Activated naive CD4-positive, alpha-beta T cell treated with Interleukin-2 at 50 U/mL for 16 hours (primary cell): ENCODE results near the gene SPATA6L.

Experiments used
- DNase-seq: peaks from one replicate; pipeline ENCODE4 v3.0.0-alpha.2; 2020

SPATA6L gene

DNA sequence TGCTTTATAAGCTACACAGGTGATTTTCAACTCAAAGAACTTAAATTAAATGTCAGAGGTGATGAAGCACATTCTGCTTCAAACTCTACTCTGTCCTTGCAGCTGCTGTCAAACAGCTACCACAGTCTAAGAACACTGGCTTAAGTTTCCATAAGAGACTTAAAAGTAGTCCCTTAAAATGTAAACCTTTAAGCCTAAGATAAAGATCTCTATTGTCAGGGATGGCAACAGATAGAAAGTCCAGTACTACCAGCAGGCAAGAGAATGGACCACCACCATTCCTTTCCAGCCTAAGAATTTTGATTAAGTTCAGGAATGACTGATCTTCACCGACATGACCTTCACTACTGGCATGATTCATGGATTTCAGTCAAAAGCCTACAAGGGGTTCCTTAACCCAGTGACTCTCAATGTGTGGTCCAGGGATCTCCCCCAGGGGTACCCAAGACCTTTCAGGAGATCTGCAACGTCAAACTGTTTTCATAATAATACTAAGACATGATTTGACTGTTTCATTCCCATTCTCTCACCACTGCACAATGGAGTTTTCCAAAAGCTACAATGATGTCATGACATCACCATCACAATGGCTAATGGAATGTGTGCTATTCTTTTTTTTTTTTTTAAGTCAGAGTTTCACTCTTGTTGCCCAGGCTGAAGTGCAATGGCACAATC, 45.3 kb downstream of the SPATA6L start:
- no peak for DNase-seq

DNA sequence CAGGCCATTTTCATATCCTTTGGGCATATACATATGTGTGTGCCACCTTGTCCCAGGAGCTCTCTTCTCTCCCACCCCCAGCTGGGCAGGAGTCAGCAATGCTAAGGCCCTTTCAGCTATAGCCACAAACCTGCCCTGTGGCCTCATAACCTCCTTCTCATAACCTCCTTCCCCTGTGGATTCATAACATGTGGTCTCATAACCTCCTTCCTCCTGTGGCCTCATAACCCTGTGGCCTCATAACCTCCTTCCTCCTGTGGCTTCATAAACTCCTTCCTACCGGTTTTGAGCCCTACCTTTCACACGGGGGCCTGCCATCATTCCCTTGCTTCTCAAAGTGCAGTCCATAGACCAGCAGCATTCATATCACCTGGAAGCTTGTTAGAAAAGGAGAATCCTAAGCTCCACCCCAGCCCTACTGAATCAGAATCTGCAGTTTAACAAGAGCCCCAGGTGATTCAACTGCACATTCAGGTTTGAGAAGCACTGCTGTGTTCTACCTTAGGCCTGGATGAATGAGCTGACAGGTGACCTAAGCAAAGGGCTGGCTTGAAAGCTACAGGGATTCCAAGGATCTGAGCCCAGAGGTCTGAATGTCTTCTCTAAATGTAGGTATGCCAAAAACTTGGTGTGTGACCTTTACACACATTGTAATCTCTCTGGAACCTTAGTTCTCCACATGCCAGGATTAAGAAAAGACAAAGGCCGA, 46.1 kb downstream of the SPATA6L start:
- no peak for DNase-seq

DNA sequence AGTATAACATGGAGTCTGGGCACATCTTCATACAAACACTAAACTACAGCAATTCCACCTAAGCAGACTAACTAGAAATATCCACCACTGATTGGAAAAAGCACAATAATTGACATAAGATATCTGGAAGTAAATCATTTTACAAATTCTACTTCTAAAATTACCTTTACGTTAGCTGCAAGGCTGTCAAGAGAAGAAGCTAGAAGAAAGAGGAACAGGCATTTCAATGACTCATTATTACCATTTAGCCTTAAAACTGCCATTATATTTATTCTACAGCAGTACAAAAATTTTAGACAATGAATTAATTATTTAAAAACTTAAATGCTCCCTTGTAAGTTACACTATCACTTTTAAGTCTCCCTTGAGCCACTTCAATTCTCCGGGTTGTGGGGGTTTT, 47.6 kb downstream of the SPATA6L start:
- no peak for DNase-seq

DNA sequence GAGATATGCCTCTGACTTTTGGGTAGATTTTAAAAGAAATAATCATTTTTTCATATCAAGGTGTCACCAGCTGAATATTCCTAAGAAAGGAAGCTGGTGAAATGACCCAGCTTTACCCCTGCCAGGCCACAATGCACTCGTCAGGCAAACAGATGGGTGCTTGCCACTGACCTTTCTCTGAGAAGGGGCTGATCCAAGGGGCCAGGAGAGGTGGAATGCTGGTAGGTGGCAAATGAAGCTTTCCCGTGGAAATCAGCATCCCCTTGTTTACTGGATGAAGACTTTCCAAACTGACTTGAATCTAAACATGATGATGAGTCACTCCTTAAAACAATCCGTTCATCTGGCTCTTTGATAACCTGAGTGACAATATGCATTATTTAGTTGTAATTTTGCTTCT, 48.5 kb downstream of the SPATA6L start:
- no peak for DNase-seq

DNA sequence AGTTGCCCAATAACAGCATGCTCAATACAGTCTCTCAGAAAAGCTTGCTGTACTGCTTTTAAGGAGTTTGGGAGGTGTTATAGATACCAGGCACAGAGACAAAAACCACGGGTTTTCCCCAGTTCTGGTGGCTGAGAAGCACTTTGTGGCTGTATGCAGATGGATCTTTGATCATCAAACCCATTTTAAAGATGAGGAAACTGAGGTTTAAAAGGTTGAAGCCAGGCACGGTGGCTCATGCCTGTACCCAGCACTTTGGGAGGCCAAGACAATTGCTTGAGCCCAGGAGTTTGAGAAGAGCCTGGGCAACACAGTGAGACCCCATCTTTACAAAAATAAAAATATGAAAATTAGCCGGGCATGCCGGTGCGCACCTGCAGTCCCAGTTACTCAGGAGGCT, 50.5 kb downstream of the SPATA6L start:
- no peak for DNase-seq

DNA sequence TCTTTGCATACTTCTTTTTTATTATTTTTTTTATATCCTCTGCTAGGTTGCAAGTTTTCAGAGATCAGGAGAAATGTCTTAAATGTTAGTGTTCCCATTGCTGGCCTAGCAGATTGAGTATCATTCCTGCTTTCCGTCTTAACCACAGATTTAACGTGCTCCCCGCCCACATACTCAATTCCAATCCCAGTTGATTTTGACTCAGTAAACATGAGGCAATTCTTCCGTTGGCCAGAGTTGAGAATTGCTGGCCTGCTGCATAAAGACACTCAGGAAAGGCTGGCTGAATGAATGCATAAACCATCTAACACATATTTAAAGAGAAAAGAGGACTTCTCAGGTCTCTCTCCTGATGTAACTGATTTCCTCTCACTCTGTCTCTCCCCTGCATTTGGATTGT, 51.0 kb downstream of the SPATA6L start:
- no peak for DNase-seq

DNA sequence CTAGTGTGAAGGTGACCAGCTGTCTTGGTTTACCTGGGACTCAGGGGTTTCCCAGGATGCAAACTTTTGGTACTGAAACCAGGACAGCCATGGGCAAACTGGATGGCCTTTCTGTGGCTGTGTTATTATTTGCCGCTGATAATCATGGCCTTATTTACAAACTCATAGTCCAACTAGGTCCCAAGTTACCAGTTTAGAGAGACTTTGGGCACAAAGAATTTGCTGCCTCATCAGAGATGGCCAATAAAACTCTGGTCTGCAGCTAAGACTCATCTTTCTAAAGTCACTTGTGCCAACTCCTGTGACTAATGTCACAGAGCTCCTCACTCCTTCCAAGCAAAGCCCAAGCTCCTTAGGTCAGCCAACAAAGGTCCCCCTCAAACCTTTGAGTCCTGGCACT, 51.7 kb downstream of the SPATA6L start:
- DNase-seq = no peak

DNA sequence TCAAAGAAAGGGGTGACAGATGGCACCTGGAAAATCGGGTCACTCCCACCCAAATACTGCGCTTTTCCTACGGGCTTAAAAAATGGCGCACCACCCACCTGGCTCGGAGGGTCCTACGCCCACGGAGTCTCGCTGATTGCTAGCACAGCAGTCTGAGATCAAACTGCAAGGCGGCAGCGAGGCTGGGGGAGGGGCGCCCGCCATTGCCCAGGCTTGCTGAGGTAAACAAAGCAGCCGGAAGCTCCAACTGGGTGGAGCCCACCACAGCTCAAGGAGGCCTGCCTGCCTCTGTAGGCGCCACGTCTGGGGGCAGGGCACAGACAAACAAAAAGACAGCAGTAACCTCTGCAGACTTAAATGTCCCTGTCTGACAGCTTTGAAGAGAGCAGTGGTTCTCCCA, 60.2 kb downstream of the SPATA6L start:
- peak; percentile 19 for DNase-seq

DNA sequence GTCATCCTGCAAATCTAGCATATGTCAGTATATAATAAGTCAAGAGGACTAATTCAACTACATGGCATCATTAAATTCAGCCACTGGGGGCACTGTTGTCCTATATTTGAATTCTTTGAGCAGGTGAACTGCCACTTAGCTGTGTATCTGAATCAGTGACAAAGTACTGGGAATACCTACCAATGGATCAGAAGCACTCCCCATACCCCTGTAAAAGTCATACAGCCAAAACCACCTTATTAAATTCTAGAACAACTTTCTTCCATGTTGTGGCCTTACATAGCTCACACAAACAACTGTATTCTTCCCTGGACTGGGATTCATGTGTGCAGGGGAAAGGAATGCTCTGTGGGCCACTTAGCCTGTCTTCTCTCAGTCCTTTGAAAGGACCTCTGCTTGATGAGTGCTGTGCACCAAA, 61.6 kb downstream of the SPATA6L start:
- peak; percentile 52 for DNase-seq

DNA sequence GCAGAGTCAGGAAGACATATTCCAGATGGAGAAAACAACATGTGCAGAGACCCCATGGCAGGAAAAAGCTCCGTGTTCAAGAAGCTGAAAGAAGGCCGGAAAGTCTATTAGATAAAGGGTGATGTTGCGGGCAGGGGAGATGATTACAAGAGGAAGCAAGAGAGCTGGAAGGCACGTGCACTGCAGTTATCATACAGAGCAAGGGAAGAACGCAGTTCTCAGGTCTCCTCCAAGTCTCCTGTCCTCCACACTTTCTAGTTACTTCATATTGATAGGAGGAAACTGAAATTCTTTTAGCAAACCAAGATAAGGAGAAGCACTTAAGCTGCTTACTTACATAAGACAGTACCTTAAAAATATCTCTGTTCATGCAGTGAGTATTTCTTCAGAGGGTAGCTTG, 62.5 kb downstream of the SPATA6L start:
- no peak for DNase-seq

DNA sequence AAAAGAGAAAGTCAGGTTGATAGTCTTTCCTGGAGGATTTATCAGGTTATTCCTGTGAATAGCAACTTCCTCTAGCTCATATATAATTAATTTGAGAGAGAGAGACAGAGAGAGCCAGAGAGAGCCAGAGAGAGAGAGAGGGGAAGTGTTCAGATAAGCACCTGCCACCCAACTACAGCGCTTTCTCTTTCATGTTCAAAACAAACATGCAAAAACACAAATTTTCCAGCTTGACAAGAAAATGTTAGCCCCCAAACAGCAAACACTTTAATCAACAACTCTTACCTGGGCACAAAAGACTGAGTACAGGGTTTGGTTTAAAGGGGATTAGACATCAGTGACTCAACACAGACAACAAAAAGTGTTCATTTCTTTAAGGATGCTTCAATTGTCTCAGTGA, 65.9 kb downstream of the SPATA6L start:
- DNase-seq = no peak

DNA sequence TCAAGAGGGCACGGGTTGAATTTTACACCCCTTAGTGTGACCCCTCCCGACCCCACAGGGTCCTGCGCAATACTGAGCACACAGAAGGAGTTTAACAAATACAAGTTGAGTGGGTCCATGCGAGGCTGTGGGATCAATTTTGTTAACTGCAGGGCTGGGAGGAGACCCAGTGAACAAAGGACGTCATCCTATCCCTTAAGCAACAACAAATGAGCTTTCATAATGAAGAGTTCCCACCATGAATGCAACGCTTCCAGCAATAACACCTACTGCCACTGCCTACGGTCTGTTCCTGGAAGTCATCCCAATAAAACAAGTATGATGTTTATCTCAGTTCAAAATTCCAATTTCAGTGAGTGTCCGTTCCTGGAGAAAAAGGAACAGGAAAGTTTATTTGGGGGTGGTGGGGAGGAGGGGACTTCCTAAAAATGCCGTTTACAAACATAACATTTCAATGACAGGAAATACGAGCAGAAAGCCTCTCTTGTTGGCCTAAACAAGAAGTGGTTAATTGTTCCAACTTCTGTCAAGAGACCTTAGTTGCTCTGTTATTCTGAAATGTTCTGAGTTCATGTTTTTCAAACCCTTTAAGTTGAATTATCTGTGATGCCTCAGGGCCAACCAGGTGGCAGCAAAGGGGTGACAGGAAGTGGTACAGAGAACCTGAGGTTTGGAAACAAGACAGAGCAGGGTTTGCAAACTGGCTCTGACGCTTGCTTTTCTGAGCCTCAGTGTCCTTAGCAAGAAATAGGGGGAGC, 69.9 kb downstream of the SPATA6L start:
- DNase-seq = peak; percentile 31

DNA sequence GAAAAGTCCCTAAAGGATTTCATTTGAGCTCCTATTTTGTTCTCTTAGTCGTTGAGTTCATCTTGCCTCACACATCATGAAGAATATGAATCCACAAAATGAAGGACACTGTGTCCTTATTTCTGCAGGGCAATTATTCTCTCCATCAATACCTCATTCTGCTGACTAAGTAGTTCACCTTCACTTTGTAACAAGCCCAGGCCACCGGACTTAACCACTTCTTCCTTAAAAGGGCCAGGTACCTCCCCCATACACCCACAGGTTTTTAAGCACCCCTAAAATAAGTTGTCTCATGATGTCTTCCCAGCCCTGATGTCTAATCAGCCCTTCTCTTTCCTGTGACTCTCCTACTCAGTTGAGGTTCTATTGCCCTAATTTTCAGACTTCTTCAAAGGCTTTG, 71.3 kb downstream of the SPATA6L start:
- no peak for DNase-seq

DNA sequence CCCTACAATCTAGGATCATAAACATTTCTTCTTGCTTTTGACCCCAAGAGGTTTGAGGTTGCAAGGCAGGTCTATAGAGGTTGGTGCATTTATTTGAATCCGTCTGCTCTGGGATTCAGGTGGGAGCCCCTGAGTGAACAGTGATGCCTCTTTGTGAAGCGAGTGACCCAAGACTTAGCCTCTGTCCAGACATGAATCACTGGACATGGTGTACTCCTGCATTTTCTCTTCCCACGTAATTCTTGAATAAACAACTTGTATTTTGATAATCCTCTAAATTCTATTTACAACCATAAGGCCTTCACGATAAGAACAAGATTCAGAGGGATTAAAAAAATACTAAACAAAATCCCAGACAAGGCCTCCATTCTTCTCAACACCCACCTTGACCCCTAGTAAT, 71.7 kb downstream of the SPATA6L start:
- DNase-seq = no peak

DNA sequence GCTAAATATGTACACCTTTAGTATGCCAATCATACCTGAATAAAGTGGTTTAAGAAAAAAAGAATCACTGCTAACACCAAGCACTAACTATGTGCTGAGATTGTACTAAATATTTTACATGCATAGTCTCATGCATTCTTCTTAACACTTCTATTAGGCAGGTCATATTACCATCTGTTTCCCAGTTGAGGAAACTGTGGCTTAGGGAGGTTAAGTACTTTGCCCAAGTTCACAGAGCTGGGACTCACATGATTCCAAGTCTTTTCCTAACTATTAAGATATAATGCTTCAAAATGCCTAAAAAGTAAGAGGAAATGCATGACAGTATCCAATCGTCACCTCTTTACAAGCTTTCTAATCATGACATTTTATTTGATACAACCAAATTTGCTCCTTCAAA, 73.4 kb downstream of the SPATA6L start:
- DNase-seq = no peak

DNA sequence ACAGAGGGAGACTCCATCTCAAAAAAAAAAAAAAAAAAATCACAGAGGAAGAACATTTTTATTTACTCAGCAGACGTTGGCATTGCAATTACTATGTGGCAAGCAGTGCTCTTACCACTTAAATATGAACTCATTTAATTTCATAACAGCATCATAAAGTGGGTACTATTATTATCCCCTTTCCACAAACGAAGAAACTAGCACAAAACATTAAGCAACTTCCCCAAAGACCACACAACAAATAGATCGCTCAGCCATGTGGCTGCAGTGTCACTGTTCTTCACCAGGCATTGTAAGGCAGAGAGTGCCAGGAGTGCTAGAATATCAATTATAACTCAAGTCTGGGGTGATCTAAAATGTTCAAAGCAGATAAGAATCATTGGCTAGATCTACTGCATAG, 74.0 kb downstream of the SPATA6L start:
- no peak for DNase-seq

DNA sequence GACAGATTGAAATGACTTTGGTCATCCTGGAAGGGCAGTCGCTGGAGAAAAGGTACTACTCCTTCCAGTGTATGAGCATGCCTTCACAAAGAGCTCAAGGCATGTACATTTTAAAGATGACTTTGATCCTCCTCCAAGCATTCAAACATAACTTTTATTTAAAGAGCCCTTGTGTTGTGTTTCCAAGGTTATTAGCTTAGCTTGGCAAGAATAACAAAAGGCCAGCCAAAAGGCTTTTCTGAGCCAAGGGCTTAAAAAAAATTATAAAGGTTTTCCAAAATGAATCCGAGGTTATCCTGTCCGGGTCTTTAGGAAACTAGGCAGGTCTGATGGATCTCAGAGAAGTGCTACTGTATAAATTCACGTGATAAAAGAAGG, 75.2 kb downstream of the SPATA6L start:
- DNase-seq = no peak

DNA sequence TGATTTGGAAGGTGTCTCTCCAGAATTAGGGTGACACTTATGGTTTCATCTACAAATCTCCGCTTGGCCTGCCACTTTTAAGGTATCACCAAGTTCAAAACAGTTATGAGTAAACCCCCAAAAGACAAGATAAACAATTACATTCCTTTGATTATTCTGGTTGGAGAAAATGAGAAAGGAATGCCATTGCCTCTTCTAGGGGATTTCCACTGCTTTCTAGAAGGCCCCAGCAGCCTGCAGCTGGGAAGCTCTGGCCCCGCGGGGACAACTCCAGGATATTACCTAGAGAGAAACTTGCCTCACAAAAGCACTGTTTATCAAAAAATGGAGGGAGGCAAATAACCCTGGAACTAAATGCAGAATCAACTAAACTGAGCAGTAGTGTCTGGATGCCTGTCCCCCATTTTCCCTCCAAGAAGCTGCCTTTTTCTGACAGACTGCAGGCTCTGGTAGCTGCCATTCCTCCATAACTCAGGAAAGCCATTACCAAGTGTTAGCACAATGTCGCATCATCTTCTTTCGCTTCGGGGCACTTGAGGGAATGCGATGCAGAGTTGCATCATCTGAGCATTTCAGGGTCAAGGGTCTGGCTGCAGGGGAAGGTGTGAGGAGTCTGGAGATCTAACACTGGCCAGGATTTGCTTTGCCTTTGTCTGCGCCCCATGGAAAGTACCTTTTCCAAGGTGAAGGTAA, 75.7 kb downstream of the SPATA6L start:
- no peak for DNase-seq

DNA sequence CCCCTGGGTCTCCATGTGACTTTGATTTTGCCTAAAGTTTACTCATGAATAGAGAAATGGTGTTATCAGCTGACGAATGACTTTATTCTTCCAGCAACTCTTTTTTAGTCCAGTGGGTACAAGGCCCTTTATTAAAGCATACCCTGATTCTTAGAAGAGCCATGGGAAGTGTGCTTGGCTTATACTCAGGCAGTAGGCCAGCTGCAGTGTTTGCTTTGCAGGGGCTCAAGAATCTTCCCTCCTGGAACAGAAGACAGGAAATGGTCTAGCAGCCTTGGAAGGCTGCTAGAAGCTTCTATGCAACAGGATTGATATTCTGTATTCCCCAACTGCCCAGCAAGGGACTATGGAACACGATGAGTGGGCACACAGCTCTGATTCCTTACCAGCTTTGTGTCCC, 77.6 kb downstream of the SPATA6L start:
- no peak for DNase-seq

DNA sequence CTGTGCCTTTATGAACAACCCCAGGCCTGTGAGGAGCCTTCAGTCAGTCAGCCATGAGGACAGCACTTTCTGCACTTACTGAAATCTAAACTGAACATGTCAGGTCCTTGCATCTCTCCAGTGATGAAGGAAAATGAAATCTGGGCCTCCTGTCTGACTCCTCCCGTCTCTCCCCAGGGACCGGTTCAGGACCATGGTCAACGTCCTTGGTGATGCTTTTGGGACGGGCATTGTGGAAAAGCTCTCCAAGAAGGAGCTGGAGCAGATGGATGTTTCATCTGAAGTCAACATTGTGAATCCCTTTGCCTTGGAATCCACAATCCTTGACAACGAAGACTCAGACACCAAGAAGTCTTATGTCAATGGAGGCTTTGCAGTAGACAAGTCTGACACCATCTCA, 81.1 kb downstream of the SPATA6L start:
- no peak for DNase-seq

DNA sequence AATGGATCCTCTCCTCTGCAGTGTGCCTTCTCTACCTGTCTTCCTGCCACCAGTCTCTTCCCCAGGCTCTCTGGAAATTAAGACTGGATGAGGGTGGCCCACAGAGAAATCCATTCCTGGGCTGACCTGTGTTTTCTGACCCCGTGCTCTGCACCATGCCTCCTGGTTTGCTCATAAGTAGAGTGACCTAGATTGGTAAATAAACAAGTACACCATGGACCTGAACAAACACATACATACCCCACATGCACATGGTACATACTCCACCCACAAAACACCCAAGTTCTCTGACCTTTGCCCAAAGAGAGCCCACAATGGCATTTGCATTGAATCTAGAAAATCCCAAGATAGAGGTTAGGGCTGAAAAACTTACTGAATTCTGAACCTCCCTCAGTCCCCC, 81.6 kb downstream of the SPATA6L start:
- no peak for DNase-seq

DNA sequence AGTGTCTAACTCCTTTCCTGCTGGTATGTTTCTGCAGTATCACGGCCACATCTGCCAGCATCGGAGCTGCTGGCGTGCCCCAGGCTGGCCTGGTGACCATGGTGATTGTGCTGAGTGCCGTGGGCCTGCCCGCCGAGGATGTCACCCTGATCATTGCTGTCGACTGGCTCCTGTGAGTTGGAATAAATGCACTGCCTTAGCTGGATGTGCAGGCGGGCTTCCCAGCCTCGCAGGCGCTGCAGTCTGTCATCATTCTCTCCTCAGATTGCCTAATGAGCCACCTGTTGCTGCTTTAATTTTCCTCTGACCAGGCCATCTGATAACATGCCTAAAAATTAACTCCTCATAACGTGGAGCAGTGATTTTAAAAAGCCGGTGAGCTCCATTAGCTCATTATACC, 83.3 kb downstream of the SPATA6L start:
- DNase-seq = no peak

DNA sequence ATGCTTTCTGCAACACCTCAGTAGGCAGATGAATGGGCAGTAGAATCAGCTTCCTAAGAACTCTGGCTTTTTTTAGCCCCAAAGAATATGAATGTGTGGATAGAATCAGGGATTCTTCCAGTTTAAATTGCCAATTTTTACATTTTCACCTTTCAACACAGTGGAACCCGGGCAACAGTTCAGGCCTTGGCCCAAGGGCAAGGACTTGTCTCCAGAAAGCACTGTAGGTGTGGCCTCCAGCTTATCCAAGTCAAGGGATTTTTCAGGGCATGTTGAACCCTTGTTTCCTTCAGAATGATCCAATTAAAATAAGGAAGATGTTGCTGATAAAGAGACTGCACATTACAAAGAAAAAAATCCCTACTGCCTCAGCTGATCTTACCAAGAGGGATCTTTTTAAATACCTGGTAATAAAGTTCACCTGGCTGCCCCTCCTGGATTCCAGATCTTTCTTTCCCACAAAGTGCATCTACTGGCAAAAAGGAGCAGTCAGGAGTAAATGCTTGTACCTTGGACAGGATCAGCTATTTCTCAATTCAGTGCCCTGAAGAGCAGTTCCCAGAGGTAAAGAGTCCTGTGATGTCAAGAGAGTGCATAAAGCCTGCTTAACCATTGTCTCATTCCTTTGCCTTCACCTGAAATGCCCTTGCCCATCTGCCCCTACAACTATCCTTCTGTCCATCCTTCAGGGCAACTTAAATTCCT, 84.3 kb downstream of the SPATA6L start:
- no peak for DNase-seq
